HepG2 (cell line): Measurements from ENCODE around the gene USP15. TPM values are rescaled to one million over a fixed set of nuclear protein-coding genes. Genes with fewer than 3 reads are reported as not detected.

Source experiments
- AFF4 ChIP-seq: sonication (generic); formaldehyde crosslinking; IDR thresholded peaks from 2 replicates; pipeline ENCODE4 v1.4.0; 2020; ENCODE audit warnings: missing genetic modification reagents
- DMTF1 ChIP-seq: sonication (generic); formaldehyde crosslinking; IDR thresholded peaks from 2 replicates; pipeline ENCODE4 v1.4.0; 2020; ENCODE audit warnings: mild to moderate bottlenecking, missing genetic modification reagents
- GLMP ChIP-seq: sonication (generic); formaldehyde crosslinking; IDR thresholded peaks from 2 replicates; pipeline ENCODE4 v1.9.0; 2021; ENCODE audit warnings: missing genetic modification reagents, mild to moderate bottlenecking, borderline replicate concordance
- KDM5A ChIP-seq: fragments of 200-600 bp; sonication (generic); IDR thresholded peaks from 2 replicates; pipeline ENCODE4 v1.7.0; 2018; ENCODE audit warnings: antibody characterized with exemption, mild to moderate bottlenecking, low read length, borderline replicate concordance
- SOX5 ChIP-seq: IDR thresholded peaks from 2 replicates; pipeline ENCODE4 v1.6.1; 2016; ENCODE audit warnings: borderline replicate concordance
- SOX6 ChIP-seq, 2 experiments: fragments of 450-650 bp in 1 of 2; sonication (generic) in 1 of 2; formaldehyde crosslinking in 1 of 2; IDR thresholded peaks; 2 replicates each; pipeline versions ENCODE4 v1.4.0 to v1.6.1; 2017 to 2020; ENCODE audit warnings: antibody characterized with exemption in 1 of 2, mild to moderate bottlenecking in 1 of 2, missing genetic modification reagents in 1 of 2
- SYNCRIP ChIP-seq: fragments of 200-400 bp; formaldehyde crosslinking; IDR thresholded peaks from 2 replicates; pipeline ENCODE4 v1.6.1; 2018; ENCODE audit warnings: mild to moderate bottlenecking, low read depth, low read length; ENCODE audit not compliant: insufficient read depth
- ZNF878 ChIP-seq: sonication (generic); formaldehyde crosslinking; IDR thresholded peaks from 2 replicates; pipeline ENCODE4 v1.8.1; 2023; ENCODE audit warnings: mild to moderate bottlenecking, missing genetic modification reagents, moderate library complexity
- polyA plus RNA-seq, 8 experiments: library from polyadenylated mRNA; depleted of rRNA in 3 of 8; stranded (reverse) in 7 of 8; unstranded in 1 of 8; fragments of >200 nt; fragmentation: Illumina TruSeq in 4 of 8; extraction: Trizol in 4 of 8; gene quantifications; 2 replicates each; pipeline versions ENCODE4 v1.2.1 to v1.2.3, GENCODE V29; 2011 to 2016; ENCODE audit warnings: low read depth in 4 of 8, missing spikeins in 1 of 8, mixed read lengths in 1 of 8; ENCODE audit not compliant: insufficient read depth in 1 of 8
- total RNA-seq, 5 experiments: library from RNA; depleted of rRNA; stranded (reverse); fragments of >200 nt; fragmentation: Illumina TruSeq; extraction: Trizol; gene quantifications; 2 replicates each; pipeline ENCODE4 v1.2.3, GENCODE V29; 2016; ENCODE audit warnings: low read depth in 1 of 5

USP15 gene
- total and polyA plus RNA-seq, 2 of the 13 experiments (the other 11 are each of a cell fraction or from before 2014, with no cell fraction given) = 17.3 to 51.7 TPM

GRCh38 chr12:62258941-62259630 lies 1.1 kb upstream of the USP15 start (continued):
- TF ChIP-seq AFF4 (CRISPR knock-in tag) (no peak), SOX6 (IDR thresholded peaks at IDR 0.05) (no peak), SOX6 (CRISPR knock-in tag; IDR thresholded peaks at IDR 0.05) (no peak), GLMP (CRISPR knock-in tag) (no peak), KDM5A (0 out of 2 replicates have a peak, but pooled peaks have one; percentile 16), ZNF878 (0 out of 2 replicates have a peak, but pooled peaks have one; percentile 5), SOX5 (CRISPR knock-in tag) (no peak), SYNCRIP (no peak), DMTF1 (no peak)
- TF ChIP-seq, all 625 proteins: peak for 2
